NK-92 treated with Interleukin-12 subunit alpha and Interleukin-12 subunit beta, amount 100 ng/mL, for 24 hours (cell line): ENCODE measurements around the gene RAP2A.
A peak's percentile ranks its signal among the peaks of the same experiment; 100 is the strongest.

Source experiments
- DNase-seq: peaks from one replicate; lab custom pipeline; 2025; lab: John Stamatoyannopoulos, UW

The RAP2A gene

GRCh38 chr13:97433727-97434396 is at the start of gene RAP2A:
TSS of gene RAP2A (plus strand) at chr13:97434169. CDS start at chr13:97434471, 302 bp downstream.
- peak; percentile 92 for DNase-seq

DNA sequence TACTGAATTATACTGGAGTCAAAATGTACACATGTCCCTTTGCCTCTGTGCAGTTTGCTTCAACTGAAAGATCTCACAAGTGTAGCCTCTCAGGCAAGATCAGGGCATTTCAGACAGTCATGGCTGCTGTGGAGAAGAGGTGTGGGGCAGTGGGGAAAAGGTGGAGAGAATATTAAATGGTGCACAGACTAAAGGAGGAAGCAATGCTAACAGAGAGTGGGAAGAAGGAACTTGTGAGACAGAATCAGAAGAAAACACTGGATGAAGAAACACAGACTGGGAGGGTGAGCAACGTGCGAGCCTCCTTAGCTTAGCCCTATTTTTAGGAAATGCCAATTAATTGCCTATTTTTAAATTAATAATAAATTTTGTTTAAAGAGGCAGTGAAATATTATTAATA is 49.6 kb upstream of the RAP2A start:
- no peak for DNase-seq

DNA sequence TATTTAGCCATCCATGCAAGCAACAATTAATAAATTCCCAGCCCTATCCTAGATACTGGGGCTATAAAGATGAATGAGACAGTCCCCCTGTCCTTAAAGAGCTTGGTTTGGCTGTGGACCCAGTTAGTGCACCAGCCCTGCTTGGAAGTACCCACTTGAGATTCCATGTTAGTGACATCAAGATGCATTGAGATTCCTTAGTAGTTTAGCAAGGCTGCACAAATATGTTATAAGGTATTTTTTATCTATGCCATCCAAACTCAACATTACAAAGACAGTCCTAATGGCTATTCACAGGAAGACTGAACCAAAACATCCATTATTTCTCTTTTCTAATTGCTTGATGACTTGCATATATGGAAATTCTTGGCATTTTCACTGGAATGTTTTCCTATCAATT is 48.8 kb upstream of the RAP2A start:
- DNase-seq, result no peak

- DNase-seq, result no peak
Observed at GRCh38 chr13:97385854-97386253, 48.1 kb upstream of the RAP2A start.

DNA sequence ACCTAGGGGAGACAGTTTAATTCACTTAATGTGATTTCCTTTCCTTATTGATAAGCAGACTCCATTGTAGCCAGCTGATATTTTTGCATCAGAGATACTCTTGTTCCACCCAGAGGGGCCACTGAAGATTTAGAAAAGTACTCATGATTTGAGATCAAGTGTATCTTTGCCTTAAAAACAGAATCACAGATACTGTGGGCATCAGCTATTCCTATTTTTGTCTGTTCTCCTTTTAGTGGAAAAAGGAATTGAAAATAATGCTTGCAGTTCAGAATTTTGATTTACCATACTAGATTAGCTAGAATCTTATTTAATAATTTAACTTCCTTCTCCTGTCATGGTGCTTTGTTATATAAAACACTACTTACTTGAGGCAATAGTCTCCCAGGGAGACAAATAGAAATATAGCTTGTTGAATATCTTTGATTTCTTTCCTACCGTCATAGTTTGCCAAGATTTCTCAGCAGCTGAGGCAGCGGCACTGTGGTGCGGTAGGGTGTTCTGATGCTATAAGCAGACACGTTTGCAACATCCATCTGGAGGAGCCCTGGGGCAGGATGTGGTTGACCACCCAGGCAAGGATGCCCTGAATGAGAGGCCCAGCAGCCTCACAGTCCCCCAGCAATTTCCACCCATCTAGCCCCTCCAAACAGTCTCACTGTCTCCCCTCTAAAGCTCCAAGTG is 47.0 kb upstream of the RAP2A start:
- peak; percentile 42 for DNase-seq

- DNase-seq, result no peak
Observed at GRCh38 chr13:97387485-97387839, 46.5 kb upstream of the RAP2A start.

DNA sequence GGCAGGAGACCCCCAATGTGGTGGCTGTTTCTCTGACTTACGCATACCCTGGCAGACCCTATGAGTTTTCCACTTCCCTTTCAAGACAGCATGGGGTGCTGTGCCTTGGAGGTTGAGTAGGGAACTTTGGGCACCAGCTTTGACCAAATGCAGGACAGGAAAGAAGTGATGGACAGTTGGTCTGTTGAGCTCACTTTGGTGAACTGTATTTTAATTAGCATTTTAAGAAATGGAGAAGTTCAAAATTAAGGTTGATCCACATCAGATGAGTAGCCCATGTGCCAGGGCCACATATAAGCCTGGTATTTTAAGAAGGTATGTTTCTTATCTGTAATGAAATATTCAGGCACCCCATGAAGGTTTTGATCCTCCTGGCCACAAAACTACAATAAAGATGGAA is 46.1 kb upstream of the RAP2A start:
- no peak for DNase-seq

DNA sequence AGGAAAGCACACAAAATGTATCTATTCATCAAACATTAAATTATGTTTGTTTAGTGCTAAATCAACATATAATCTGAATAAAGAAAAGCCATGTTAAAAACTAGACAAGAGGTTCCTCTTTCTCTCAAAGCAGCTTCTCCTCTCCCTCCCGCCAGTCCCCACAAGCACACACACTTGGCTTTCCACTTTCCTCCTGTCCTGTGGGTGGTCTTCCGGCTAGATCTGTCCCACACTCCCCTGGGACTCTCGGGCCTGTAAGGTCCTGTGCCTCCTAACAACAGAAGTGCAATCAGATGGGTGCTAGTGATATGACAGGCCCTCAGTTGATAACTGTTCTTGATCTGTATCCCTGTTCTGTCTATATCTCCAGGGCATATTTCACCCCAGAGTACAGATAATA is 45.6 kb upstream of the RAP2A start:
- no peak for DNase-seq

DNA sequence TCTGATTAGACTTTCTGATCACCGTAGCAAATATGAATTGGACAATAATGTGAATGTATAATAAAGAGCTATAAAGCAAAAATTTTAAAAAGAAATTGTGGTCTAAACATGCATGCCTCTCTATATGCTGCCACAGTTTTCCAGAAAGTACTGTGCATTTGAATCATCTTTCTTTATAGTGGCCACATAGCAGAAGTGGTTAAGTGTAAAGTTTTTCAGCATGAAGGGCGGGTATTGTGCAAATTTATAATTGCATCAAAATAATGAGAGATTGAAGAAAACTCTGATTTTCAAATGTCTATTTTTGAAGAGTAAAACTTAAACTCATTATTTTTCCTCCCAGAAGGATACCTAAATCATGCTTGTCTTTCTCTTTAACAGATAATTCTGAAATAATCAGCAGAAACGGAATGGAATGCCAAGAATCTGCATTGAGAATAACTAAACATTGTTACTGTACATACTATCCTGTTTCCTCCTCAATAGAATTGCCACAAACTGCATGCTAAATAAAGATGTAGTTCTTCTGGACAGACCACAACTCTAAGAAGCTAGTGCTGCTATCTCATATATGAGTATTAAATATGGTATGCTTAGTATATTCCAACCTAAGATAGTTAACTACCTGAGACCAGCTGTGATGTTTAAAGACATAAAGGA is 42.9 kb upstream of the RAP2A start:
- DNase-seq, result no peak

DNA sequence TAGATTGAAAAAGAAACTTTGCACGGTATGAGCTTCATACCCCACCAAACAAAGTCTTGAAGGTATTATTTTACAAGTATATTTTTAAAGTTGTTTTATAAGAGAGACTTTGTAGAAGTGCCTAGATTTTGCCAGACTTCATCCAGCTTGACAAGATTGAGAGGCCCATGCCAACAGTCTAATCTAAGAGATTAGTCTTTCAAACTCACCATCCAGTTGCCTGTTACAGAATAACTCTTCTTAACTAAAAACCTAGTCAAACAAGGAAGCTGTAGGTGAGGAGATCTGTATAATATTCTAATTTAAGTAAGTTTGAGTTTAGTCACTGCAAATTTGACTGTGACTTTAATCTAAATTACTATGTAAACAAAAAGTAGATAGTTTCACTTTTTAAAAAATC is 41.9 kb upstream of the RAP2A start:
- no peak for DNase-seq

- no peak for DNase-seq
Observed at GRCh38 chr13:97394542-97394941, 39.4 kb upstream of the RAP2A start.

GRCh38 chr13:97395447-97396136 is 38.4 kb upstream of the RAP2A start:
- no peak for DNase-seq

DNA sequence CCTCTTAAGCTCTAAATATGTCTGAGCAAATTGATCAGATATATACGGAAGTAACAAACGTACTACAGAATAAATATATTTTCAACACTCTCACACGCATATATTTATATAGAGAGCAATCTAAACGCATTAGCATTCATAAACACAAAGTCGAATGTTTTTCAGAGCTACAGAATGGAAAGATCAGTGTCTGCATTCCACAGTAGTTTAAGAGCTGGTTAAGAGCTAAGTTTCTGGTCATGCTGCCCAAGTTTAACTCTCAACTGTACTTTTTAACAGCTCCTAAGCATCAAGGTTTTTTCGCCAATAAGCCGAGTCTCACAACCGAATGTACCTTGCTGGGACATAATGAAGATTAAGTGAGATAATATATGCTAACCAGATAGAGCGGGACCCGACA is 36.7 kb upstream of the RAP2A start:
- no peak for DNase-seq

GRCh38 chr13:97401421-97401820 is 32.5 kb upstream of the RAP2A start:
- DNase-seq, result no peak

- DNase-seq, result no peak
Observed at GRCh38 chr13:97403893-97404750, 29.8 kb upstream of the RAP2A start.

- no peak for DNase-seq
Observed at GRCh38 chr13:97407540-97407939, 26.4 kb upstream of the RAP2A start.

DNA sequence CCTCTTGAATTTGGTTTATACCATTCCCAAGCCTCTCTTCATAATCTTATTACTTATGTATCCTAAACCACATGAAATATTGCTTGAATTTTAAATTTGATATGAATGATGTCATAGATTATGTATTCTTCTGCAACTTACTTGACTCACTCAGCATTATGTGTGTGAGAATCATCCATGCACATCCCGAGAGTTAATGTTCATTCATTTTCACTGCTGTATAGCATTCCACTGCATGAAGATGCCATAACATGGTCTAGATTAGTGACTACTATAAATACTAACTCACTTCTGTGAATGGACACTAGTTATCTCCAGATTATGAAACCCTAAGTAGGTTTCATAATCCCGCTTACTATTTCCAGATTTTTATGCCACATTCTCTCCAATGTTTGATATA is 25.0 kb upstream of the RAP2A start:
- DNase-seq, result no peak

- DNase-seq, result no peak
Observed at GRCh38 chr13:97411984-97412383, 22.0 kb upstream of the RAP2A start.

- no peak for DNase-seq
Observed at GRCh38 chr13:97413694-97414093, 20.3 kb upstream of the RAP2A start.

DNA sequence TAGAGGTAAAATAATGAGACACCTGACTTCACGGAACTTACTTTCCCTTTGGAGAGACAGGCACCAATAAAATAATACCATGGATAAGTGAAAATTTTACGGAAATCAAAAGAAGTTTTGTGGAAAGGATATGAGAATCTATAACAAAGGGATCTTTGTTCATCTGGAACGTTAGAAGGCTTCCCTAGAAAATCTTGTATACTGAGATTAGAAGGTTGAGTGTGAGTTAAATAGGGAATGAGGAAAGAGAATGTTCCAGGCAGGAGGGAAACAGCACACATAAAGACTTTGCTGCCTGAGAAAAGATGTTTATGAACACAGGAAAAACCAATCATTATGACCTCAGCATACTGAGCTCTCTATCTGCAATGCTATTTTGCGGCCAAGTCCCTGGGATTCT is 19.6 kb upstream of the RAP2A start:
- no peak for DNase-seq

DNA sequence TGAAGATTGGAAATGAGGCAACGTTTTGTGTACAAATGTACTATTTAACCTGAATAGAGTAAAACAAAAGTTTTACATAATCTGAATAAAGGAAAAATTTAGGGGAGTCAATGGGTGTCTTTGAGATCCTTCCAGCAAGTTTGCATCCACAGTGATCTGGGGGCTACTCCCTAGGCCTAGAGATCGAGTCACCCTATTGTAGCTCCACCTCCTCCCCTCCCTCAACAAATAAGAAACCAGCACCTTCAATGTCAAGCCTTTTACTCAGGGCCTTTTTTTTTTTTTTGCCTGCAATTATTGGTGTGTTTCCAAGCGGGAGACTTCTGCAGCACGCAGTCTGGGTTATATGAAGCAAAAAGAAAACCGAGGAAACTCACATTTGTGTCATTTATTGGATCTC is 16.3 kb upstream of the RAP2A start:
- no peak for DNase-seq
